Subcutaneous adipose tissue (tissue), 4 donors: ENCODE data around the gene GABPB1. TPM values are rescaled to one million over a fixed set of nuclear protein-coding genes. Genes with fewer than 3 reads are reported as not detected.

Source experiments
- small RNA-seq: library from RNA; depleted of rRNA; stranded (forward); fragments of <200 nt; gene quantifications from one replicate; pipeline ENCODE3, GENCODE V24; 2016
- total RNA-seq, 4 donors: library from RNA; depleted of rRNA; stranded (reverse); fragments of >200 nt; gene quantifications; one replicate each; pipeline ENCODE4 v1.1.0, GENCODE V29; 2016
- TF ChIP-seq, protein P1 (sequence below): fragments of 450-650 bp; IDR thresholded peaks from one replicate; pipeline ENCODE4 v1.5.1; 2016; ENCODE audit warnings: low read depth, mild to moderate bottlenecking, control low read depth, antibody characterized with exemption, moderate library complexity

Gene GABPB1
- total RNA-seq, 4 donors from 2014 or later = 14.3 to 20.9 (median 17.4) TPM

DNA sequence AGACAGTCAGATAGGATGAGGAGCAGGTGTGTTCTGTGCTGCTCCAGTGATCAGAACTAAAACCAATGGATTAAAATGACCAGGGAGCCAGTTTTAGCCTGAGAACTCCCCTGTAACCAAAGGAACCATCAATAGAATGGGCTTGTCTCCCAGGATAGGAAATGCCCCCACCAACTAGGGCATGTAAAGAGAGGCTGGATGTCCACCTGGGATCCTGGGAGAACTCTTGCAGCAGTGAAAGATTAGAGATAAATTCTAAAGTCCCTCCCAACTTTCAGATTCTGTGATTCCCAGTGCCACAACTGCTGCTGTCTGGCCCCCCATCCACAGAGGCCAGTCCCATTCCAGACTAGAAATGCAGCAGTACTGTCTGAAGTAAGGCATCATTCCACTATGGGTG is 123.2 kb downstream of the GABPB1 start:
- TF ChIP-seq, protein P1, sequence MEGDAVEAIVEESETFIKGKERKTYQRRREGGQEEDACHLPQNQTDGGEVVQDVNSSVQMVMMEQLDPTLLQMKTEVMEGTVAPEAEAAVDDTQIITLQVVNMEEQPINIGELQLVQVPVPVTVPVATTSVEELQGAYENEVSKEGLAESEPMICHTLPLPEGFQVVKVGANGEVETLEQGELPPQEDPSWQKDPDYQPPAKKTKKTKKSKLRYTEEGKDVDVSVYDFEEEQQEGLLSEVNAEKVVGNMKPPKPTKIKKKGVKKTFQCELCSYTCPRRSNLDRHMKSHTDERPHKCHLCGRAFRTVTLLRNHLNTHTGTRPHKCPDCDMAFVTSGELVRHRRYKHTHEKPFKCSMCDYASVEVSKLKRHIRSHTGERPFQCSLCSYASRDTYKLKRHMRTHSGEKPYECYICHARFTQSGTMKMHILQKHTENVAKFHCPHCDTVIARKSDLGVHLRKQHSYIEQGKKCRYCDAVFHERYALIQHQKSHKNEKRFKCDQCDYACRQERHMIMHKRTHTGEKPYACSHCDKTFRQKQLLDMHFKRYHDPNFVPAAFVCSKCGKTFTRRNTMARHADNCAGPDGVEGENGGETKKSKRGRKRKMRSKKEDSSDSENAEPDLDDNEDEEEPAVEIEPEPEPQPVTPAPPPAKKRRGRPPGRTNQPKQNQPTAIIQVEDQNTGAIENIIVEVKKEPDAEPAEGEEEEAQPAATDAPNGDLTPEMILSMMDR = no peak

DNA sequence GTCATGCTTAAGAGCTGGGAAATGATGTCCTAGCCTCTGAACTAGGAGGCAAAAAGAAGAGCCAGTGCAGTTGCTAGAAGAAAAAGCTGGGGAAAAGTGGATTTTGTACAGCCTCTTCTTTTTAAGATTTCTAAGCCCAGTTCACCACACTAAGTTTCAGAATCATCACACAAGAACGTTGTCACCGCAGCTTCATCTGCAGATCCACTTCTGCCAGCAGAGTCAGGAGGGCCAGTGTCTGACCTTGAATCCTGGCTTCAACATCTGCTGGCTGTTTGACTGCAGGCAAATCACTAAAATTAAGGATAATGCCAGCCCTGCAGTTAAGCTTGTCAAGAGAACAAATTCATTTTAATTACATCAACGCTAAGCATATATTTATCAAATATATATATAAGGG is 125.7 kb downstream of the GABPB1 start:
- TF ChIP-seq, protein P1 = no peak

DNA sequence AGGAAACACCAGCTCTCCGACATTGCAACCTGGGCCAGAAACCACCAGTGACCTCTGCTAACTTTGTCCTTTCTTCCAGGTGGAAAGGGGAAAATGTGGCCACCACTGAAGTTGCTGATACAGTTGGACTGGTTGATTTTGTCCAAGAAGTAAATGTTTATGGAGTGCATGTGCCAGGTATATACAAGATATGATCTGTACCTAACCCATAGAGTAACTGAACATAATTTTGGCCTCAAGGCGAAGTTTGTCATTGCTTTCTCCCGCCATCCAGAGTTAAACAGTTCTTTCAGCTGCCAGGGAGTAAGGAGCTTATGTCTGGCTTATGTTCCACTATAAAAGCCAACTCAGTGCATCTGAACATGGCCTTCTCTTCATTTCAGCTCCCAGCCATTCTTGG is 126.1 kb downstream of the GABPB1 start:
- TF ChIP-seq, protein P1 = no peak

DNA sequence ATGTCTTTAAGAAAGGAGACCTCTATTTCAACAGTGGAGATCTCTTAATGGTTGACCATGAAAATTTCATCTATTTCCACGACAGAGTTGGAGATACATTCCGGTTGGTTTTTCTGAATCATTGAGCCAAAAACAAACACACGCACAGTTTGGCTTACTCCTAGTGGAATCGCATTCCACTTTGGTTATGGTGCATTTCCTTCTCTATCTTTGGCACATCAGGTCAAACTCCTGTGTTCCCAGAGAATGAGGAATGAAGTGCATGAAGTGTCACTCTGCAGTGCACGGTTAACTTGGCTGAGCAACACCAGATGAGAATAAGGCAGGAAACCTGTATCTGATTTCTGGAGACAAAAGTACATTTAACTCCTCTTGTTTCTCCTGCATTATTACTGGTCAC is 127.9 kb downstream of the GABPB1 start:
- TF ChIP-seq, protein P1 = no peak

DNA sequence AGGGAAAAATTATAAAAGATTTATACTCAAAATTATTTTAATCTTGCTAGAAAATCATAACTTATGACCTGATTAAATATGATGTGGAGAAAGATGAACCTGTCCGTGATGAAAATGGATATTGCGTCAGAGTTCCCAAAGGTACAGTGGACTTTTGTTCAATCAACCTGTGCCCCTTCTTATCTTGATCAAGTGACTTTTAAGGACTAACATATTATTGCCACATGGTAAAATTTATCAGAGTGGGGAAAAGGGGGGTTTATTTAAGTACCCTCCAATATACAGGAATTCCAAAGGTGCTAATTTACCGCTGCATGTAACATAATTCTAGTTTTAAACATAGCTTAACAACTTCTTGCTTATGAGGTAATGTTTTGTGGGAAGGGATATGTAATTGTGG is 129.1 kb downstream of the GABPB1 start:
- TF ChIP-seq, protein P1 = no peak

Small RNAs within 50 kb of the gene (small RNA-seq; reads per million reads assigned to genes)
- not detected for gene RNU6-94P

Other genes starting within 250 kb of the GABPB1 start
- 10 to 100 TPM; 39.9 to 75.3 (median 65.9) TPM for gene ATP8B4, start 236.0 kb downstream of the GABPB1 start, total RNA-seq
- gene SLC27A2, start 173.0 kb downstream of the GABPB1 start, total RNA-seq = 10 to 100 TPM in 1 of 4 donors, 1 to 10 TPM in 2, under 1 TPM in 1; 0.44 to 10.9 (median 1.7) TPM
- 1 to 10 TPM in 3 of 4 donors, not detected in 1; 1.4 to 8.8 (median 3.3) TPM for gene HDC, start 89.5 kb downstream of the GABPB1 start, total RNA-seq
- gene USP8, start 69.2 kb upstream of the GABPB1 start, total RNA-seq = 10 to 100 TPM; 45.2 to 65.2 (median 50.9) TPM
- not detected for gene USP50, start 191.5 kb upstream of the GABPB1 start, total RNA-seq